ENCODE data around the gene SLC6A6.

Gene SLC6A6

DNA sequence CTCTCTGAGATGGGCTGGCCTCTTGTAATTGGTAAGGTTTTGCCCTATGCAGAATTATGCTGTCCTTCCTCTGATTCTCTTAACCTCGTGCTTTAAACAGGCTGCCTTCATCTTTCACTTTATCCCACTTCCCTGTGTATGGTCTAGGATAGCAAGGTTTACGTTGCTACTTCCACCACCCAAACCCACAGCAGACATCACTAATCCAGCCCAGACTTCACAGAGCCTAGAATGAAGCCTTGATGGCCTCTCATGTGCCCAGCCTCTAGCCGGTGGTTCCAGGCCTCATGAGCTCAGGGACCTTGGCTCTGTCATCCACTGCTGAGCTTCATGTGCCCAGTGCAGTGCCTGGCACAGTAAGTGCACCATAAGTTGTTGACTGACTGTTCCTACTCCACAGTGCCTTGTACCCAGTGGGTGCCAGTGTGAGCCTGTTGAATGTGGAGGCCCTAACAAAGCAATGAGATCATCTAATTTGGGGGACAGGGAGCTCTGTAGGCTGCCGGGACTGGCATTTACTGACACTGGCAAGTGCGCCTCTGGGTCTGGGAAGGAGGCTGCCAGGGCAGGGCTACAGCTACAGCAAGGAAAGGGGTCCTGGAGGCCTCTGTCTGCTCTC lies 12.5 kb downstream of the SLC6A6 start:
- TF ChIP-seq EZH2 (optimal IDR thresholded peaks at IDR 0.05; ENCODE audit: low read depth, low read length) (no peak), EZH2phosphoT487 (IDR thresholded peaks at IDR 0.05; ENCODE audit: low read length) (no peak)
- TF ChIP-seq, protein P1, sequence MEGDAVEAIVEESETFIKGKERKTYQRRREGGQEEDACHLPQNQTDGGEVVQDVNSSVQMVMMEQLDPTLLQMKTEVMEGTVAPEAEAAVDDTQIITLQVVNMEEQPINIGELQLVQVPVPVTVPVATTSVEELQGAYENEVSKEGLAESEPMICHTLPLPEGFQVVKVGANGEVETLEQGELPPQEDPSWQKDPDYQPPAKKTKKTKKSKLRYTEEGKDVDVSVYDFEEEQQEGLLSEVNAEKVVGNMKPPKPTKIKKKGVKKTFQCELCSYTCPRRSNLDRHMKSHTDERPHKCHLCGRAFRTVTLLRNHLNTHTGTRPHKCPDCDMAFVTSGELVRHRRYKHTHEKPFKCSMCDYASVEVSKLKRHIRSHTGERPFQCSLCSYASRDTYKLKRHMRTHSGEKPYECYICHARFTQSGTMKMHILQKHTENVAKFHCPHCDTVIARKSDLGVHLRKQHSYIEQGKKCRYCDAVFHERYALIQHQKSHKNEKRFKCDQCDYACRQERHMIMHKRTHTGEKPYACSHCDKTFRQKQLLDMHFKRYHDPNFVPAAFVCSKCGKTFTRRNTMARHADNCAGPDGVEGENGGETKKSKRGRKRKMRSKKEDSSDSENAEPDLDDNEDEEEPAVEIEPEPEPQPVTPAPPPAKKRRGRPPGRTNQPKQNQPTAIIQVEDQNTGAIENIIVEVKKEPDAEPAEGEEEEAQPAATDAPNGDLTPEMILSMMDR (IDR thresholded peaks at IDR 0.05; ENCODE audit: low read length): no peak
- no peak for DNase-seq
- no peaks in the 10 kb centered on the region for H3K9me2 ChIP-seq (replicated peaks; ENCODE audit: insufficient read depth, low read length)
- no peak overlapping the region for H2AFZ ChIP-seq (ENCODE audit: low read length)
- H3K9me3 ChIP-seq (replicated peaks; ENCODE audit: insufficient read depth, low read length): no peaks in the 10 kb centered on the region
- H3K79me2 ChIP-seq (ENCODE audit: low read length): no peaks in the 10 kb centered on the region
- H3K9ac ChIP-seq (ENCODE audit: low read length): no peak overlapping the region
- no peak overlapping the region for H3K27ac ChIP-seq (ENCODE audit: low read length)
- H3K36me3 ChIP-seq (replicated peaks; ENCODE audit: insufficient read depth, low read length): no peaks in the 10 kb centered on the region
- no peaks in the 10 kb centered on the region for H3K27me3 ChIP-seq (replicated peaks; ENCODE audit: insufficient read depth, low read length)
- H3K4me3 ChIP-seq (ENCODE audit: low read length): no peak overlapping the region
- H3F3A ChIP-seq (ENCODE audit: insufficient read depth, low read length): no peaks in the 10 kb centered on the region
- no peaks in the 10 kb centered on the region for H4K20me1 ChIP-seq (ENCODE audit: insufficient read depth, low read length)
- no peak overlapping the region for H3K4me2 ChIP-seq (ENCODE audit: low read depth, low read length)
- no peaks in the 10 kb centered on the region for H3K4me1 ChIP-seq (ENCODE audit: low read length)

DNA sequence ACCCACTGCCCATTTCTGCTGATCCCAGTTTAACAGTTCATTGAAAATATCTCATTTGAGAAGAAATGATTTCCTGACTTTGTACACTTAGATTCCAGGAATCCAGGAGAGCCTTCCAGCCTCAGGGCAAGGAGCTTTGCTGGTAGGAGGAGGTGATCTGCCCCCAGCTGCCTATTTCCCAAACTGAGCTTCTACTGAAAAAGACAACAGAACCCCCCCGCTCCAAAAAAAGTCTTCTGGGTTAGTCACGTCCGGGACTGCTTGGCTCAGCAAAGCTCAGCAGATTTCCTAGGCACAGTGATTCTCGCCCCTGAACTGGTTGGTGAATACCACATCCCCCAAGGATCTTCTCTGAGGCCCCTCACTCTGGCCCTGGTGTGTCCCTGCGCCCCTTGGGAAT lies 13.1 kb downstream of the SLC6A6 start:
- no peaks in the 10 kb centered on the region for H3K9me2 ChIP-seq (replicated peaks; ENCODE audit: insufficient read depth, low read length)
- H3K27me3 ChIP-seq (replicated peaks; ENCODE audit: insufficient read depth, low read length): no peaks in the 10 kb centered on the region
- H3K79me2 ChIP-seq (ENCODE audit: low read length): no peaks in the 10 kb centered on the region
- H2AFZ ChIP-seq (ENCODE audit: low read length): no peak overlapping the region
- H3K36me3 ChIP-seq (replicated peaks; ENCODE audit: insufficient read depth, low read length): no peaks in the 10 kb centered on the region
- H3K9ac ChIP-seq (ENCODE audit: low read length): no peak overlapping the region
- H3K4me3 ChIP-seq (ENCODE audit: low read length): no peak overlapping the region
- no peak for DNase-seq
- no peaks in the 10 kb centered on the region for H3F3A ChIP-seq (ENCODE audit: insufficient read depth, low read length)
- no peaks in the 10 kb centered on the region for H4K20me1 ChIP-seq (ENCODE audit: insufficient read depth, low read length)
- TF ChIP-seq, protein P1 (IDR thresholded peaks at IDR 0.05; ENCODE audit: low read length): no peak
- no peak for TF ChIP-seq EZH2 (optimal IDR thresholded peaks at IDR 0.05; ENCODE audit: low read depth, low read length)
- TF ChIP-seq EZH2phosphoT487 (IDR thresholded peaks at IDR 0.05; ENCODE audit: low read length): no peak
- no peaks in the 10 kb centered on the region for H3K9me3 ChIP-seq (replicated peaks; ENCODE audit: insufficient read depth, low read length)
- H3K27ac ChIP-seq (ENCODE audit: low read length): no peak overlapping the region
- H3K4me1 ChIP-seq (ENCODE audit: low read length): no peaks in the 10 kb centered on the region
- H3K4me2 ChIP-seq (ENCODE audit: low read depth, low read length): no peak overlapping the region

GRCh38 chr3:14416453-14416852 lies 14.0 kb downstream of the SLC6A6 start:
- Histone ChIP-seq H3K27me3 (replicated peaks; ENCODE audit: insufficient read depth, low read length) (no peaks in the 10 kb centered on the region), H4K20me1 (ENCODE audit: insufficient read depth, low read length) (no peaks in the 10 kb centered on the region), H2AFZ (ENCODE audit: low read length) (no peak overlapping the region), H3K4me3 (ENCODE audit: low read length) (no peak overlapping the region), H3K4me1 (ENCODE audit: low read length) (no peaks in the 10 kb centered on the region), H3K79me2 (ENCODE audit: low read length) (no peaks in the 10 kb centered on the region), H3F3A (ENCODE audit: insufficient read depth, low read length) (no peaks in the 10 kb centered on the region), H3K9me3 (replicated peaks; ENCODE audit: insufficient read depth, low read length) (no peaks in the 10 kb centered on the region), H3K36me3 (replicated peaks; ENCODE audit: insufficient read depth, low read length) (no peaks in the 10 kb centered on the region), H3K9me2 (replicated peaks; ENCODE audit: insufficient read depth, low read length) (no peaks in the 10 kb centered on the region), H3K27ac (ENCODE audit: low read length) (no peak overlapping the region), H3K4me2 (ENCODE audit: low read depth, low read length) (no peak overlapping the region), H3K9ac (ENCODE audit: low read length) (no peak overlapping the region)
- no peak for TF ChIP-seq EZH2phosphoT487 (IDR thresholded peaks at IDR 0.05; ENCODE audit: low read length)
- TF ChIP-seq, protein P1 (IDR thresholded peaks at IDR 0.05; ENCODE audit: low read length): no peak
- no peak for TF ChIP-seq EZH2 (optimal IDR thresholded peaks at IDR 0.05; ENCODE audit: low read depth, low read length)
- no peak for DNase-seq
